ENCODE measurements around the gene PEX19. TPM values are rescaled to one million over a fixed set of nuclear protein-coding genes. Genes with fewer than 3 reads are reported as not detected.

The PEX19 gene
- total RNA-seq, 1 donor from 2014 or later = 43.8 TPM

GRCh38 chr1:160277987-160278386, 6.9 kb downstream of the PEX19 start:
- Mint-ChIP-seq H3K36me3 (ENCODE audit: low read depth) (peaks cover 37% of the 10 kb centered on the region), H3K27ac (ENCODE audit: unreplicated experiment) (no peak overlapping the region), H3K9me3 (ENCODE audit: low read depth) (no peaks in the 10 kb centered on the region), H3K4me1 (ENCODE audit: low read depth) (no peaks in the 10 kb centered on the region), H3K27me3 (ENCODE audit: low read depth) (no peaks in the 10 kb centered on the region), H3K4me3 (ENCODE audit: unreplicated experiment) (no peak overlapping the region)
- no peak for TF ChIP-seq CTCF (IDR thresholded peaks at IDR 0.05)
- no peak for DNase-seq (ENCODE audit: low spot score)

- no peaks in the 10 kb centered on the region for H3K9me3 Mint-ChIP-seq (ENCODE audit: low read depth)
- no peak for TF ChIP-seq CTCF (IDR thresholded peaks at IDR 0.05)
- no peaks in the 10 kb centered on the region for H3K4me1 Mint-ChIP-seq (ENCODE audit: low read depth)
- peaks cover 3% of the 10 kb centered on the region for H3K27me3 Mint-ChIP-seq (ENCODE audit: low read depth)
- no peak overlapping the region for H3K27ac Mint-ChIP-seq (ENCODE audit: unreplicated experiment)
- no peak overlapping the region for H3K4me3 Mint-ChIP-seq (ENCODE audit: unreplicated experiment)
- DNase-seq (ENCODE audit: low spot score) = no peak
- H3K36me3 Mint-ChIP-seq (ENCODE audit: low read depth) = peaks cover 34% of the 10 kb centered on the region
These were observed 7.6 kb downstream of the PEX19 start for GRCh38 chr1:160277330-160277729.

- TF ChIP-seq CTCF (IDR thresholded peaks at IDR 0.05) = no peak
- Mint-ChIP-seq H3K36me3 (ENCODE audit: low read depth) (no peaks in the 10 kb centered on the region), H3K27me3 (ENCODE audit: low read depth) (peaks cover 12% of the 10 kb centered on the region), H3K4me3 (ENCODE audit: unreplicated experiment) (no peak overlapping the region), H3K4me1 (ENCODE audit: low read depth) (peaks cover 10% of the 10 kb centered on the region), H3K9me3 (ENCODE audit: low read depth) (no peaks in the 10 kb centered on the region), H3K27ac (ENCODE audit: unreplicated experiment) (no peak overlapping the region)
- no peak for DNase-seq (ENCODE audit: low spot score)
These were observed 13.9 kb downstream of the PEX19 start for GRCh38 chr1:160271025-160271424.

DNA sequence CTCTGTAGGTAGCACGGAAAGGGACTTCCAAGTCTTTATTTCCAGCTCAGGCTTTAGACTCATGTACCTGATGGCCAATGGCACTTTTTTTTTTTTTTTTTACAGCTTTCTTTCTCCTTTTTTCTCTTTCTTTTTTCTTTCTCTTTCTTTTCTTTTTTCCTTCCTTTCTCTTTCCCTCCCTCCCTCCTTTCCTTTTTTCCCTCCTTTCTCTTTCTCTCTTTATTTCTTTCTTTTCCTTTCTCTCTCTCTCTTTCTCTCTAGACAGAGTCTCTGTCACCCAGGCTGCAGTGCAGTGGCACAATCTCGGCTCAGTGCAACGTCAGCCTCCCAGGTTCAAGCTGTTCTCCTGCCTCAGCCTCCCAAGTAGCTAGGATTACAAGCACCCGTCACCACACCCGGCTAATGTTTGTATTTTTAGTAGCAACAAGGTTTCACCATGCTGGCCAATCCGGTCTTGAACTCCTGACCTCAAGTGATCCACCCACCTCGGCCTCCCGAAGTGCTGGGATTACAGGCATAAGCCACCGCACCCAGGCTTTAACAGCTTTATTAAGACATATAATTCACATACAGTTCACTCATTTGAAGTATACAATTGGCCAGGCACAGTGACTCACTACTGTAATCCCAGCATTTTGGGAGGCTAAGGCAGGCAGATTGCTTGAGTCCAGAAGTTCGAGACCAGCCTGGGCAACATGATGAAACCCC, 17.5 kb downstream of the PEX19 start:
- Mint-ChIP-seq H3K27me3 (ENCODE audit: low read depth) (peaks cover 10% of the 10 kb centered on the region), H3K4me1 (ENCODE audit: low read depth) (peaks cover 19% of the 10 kb centered on the region), H3K36me3 (ENCODE audit: low read depth) (no peaks in the 10 kb centered on the region), H3K9me3 (ENCODE audit: low read depth) (no peaks in the 10 kb centered on the region), H3K4me3 (ENCODE audit: unreplicated experiment) (no peak overlapping the region), H3K27ac (ENCODE audit: unreplicated experiment) (no peak overlapping the region)
- TF ChIP-seq CTCF (IDR thresholded peaks at IDR 0.05) = no peak
- DNase-seq (ENCODE audit: low spot score) = no peak

DNA sequence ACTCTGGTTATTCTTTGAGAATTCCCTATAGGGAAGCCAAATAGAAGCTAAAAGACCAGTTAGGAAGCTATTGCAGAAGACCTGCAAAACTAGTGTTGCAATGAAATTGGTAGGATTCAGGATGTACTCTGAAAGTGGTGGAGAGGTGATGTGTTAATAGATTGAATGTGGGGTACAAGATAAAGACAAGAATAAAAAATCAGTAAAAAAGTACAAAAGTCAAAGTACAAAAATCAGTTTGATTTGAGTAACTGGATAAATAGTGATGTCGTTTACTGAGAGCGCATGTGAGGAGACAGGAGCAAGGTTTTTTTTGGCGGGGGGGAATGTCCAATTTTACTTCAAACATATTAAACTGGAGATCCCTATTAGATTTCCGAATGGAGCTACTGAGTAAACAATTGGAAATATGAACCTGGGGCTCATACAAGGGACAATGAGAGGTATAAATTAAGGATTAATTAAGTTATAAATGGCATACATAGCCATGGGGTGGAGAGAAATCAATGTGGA, 20.1 kb downstream of the PEX19 start:
- Mint-ChIP-seq H3K4me1 (ENCODE audit: low read depth) (peaks cover 38% of the 10 kb centered on the region), H3K27ac (ENCODE audit: unreplicated experiment) (no peak overlapping the region), H3K4me3 (ENCODE audit: unreplicated experiment) (no peak overlapping the region), H3K36me3 (ENCODE audit: low read depth) (no peaks in the 10 kb centered on the region), H3K9me3 (ENCODE audit: low read depth) (no peaks in the 10 kb centered on the region), H3K27me3 (ENCODE audit: low read depth) (peaks cover 9% of the 10 kb centered on the region)
- no peak for DNase-seq (ENCODE audit: low spot score)
- TF ChIP-seq CTCF (IDR thresholded peaks at IDR 0.05) = no peak

Data from chondrocyte (in vitro differentiated cells).